CD8-positive, alpha-beta memory T cell (primary cell): ENCODE measurements around the gene PPP2R5C. TPM values are rescaled to one million over a fixed set of nuclear protein-coding genes. Genes with fewer than 3 reads are reported as not detected.
"Not testable (repeated sequence)": the region's sequence is repeated elsewhere in the genome, so short reads cannot be mapped to it uniquely, and the experiment has no call there.

ENCODE experiments used
- CTCF ChIA-PET: fragments of 350-600 bp; sonication (Branson Sonifier 250); formaldehyde crosslinking; loops from one replicate; lab custom pipeline; 2021; ENCODE audit warnings: antibody characterized with exemption; lab: Charles Lee
- POLR2A ChIA-PET: fragments of 350-600 bp; sonication (Branson Sonifier 250); formaldehyde crosslinking; loops from one replicate; lab custom pipeline; 2021; ENCODE audit warnings: antibody characterized with exemption; lab: Charles Lee
- DNase-seq, 5 donors: peaks; one replicate each; pipeline versions ENCODE4 v3.0.0 to v3.0.0-alpha.2; 2020 to 2022; ENCODE audit warnings: mixed read lengths in 1 of 5
- H3K27ac ChIP-seq: one replicate; pipeline ENCODE4 v1.7.0; 2013; ENCODE audit warnings: low read depth, mild to moderate bottlenecking, low read length, moderate library complexity
- H3K27me3 ChIP-seq: 2 replicates; pipeline ENCODE4 v1.7.0; 2013; ENCODE audit warnings: low read length, mild to moderate bottlenecking; ENCODE audit not compliant: insufficient read depth, poor library complexity, severe bottlenecking
- H3K36me3 ChIP-seq: 2 replicates; pipeline ENCODE4 v1.7.0; 2013; ENCODE audit warnings: mild to moderate bottlenecking, low read length, moderate library complexity; ENCODE audit not compliant: insufficient read depth
- H3K4me1 ChIP-seq: 2 replicates; pipeline ENCODE4 v1.7.0; 2013; ENCODE audit warnings: mild to moderate bottlenecking, low read length, moderate library complexity; ENCODE audit not compliant: insufficient read depth
- H3K4me3 ChIP-seq: 2 replicates; pipeline ENCODE4 v1.7.0; 2013; ENCODE audit warnings: mild to moderate bottlenecking, low read length
- H3K9me3 ChIP-seq: 2 replicates; pipeline ENCODE4 v1.7.0; 2013; ENCODE audit warnings: mild to moderate bottlenecking, low read length
- H3K27ac Mint-ChIP-seq, 8 donors: one replicate each; pipeline ENCODE4 v1.8.0; 2020 to 2021; ENCODE audit warnings: mixed read lengths in 8 of 8, mild to moderate bottlenecking in 6 of 8, inconsistent platforms in 3 of 8, moderate library complexity in 3 of 8
- H3K27me3 Mint-ChIP-seq, 2 donors: one replicate each; pipeline ENCODE4 v1.8.0; 2020 to 2021; ENCODE audit warnings: mixed read lengths in 2 of 2, mild to moderate bottlenecking in 1 of 2, moderate library complexity in 1 of 2
- H3K36me3 Mint-ChIP-seq, 3 donors: one replicate each; pipeline ENCODE4 v1.8.0; 2020 to 2021; ENCODE audit warnings: mixed read lengths in 3 of 3, inconsistent platforms in 1 of 3, mild to moderate bottlenecking in 1 of 3
- H3K4me1 Mint-ChIP-seq, 3 donors: one replicate each; pipeline ENCODE4 v1.8.0; 2020 to 2021; ENCODE audit warnings: mixed read lengths in 3 of 3, inconsistent platforms in 1 of 3, mild to moderate bottlenecking in 1 of 3
- H3K4me3 Mint-ChIP-seq, 7 donors: one replicate each; pipeline ENCODE4 v1.8.0; 2020 to 2021; ENCODE audit warnings: mixed read lengths in 7 of 7, mild to moderate bottlenecking in 6 of 7, moderate library complexity in 4 of 7, inconsistent platforms in 2 of 7
- H3K9me3 Mint-ChIP-seq, 5 donors: one replicate each; pipeline ENCODE4 v1.8.0; 2020 to 2022; ENCODE audit warnings: mixed read lengths in 5 of 5, mild to moderate bottlenecking in 3 of 5, moderate library complexity in 2 of 5, inconsistent platforms in 1 of 5
- polyA plus RNA-seq: library from polyadenylated mRNA; unstranded; fragments of 300-500 nt; fragmentation: Illumina TruSeq; gene quantifications from one replicate; pipeline ENCODE4 v1.2.3, GENCODE V29; 2021
- total RNA-seq, 2 experiments: library from RNA; stranded (reverse); gene quantifications; one replicate each; pipeline ENCODE4 v1.2.3, GENCODE V29; 2021

PPP2R5C gene
- total and polyA plus RNA-seq, 3 experiments from 2014 or later: 278 to 342 (median 307) TPM

GRCh38 chr14:101729382-101729781 is 32.1 kb upstream of the PPP2R5C start:
- no peak overlapping the region for H3K27ac ChIP-seq
- Mint-ChIP-seq H3K4me3 (peak overlapping the region in 1 of 7 donors; percentile 11), H3K4me1 (peaks cover 55 to 75% (median 71%) of the 10 kb centered on the region in 3 donors), H3K9me3 (no peaks in the 10 kb centered on the region), H3K27ac (peak overlapping the region in 7 of 8 donors; percentile 89 to 99 (median 94)), H3K27me3 (no peaks in the 10 kb centered on the region), H3K36me3 (no peaks in the 10 kb centered on the region)
- no peak overlapping the region for H3K4me3 ChIP-seq
- no peaks in the 10 kb centered on the region for H3K9me3 ChIP-seq
- H3K36me3 ChIP-seq: no peaks in the 10 kb centered on the region
- H3K27me3 ChIP-seq: no peaks in the 10 kb centered on the region
- ChIA-PET POLR2A (interaction anchor here (1.2 kb wide), 1 partner anchor 31 kb away, joined by 3 read pairs; no protein-coding TSS in a partner anchor), CTCF (interaction anchor here (2.8 kb wide), 1 partner anchor 8 kb away, joined by 14 read pairs; no protein-coding TSS in a partner anchor)
- DNase-seq: no peak
- peaks cover 32% of the 10 kb centered on the region for H3K4me1 ChIP-seq

- H3K27me3 ChIP-seq, DNase-seq, H3K9me3 ChIP-seq, H3K27ac ChIP-seq, H3K36me3 Mint-ChIP-seq, H3K9me3 Mint-ChIP-seq, H3K27me3 Mint-ChIP-seq, H3K36me3 ChIP-seq, H3K4me3 ChIP-seq: not testable (repeated sequence)
- Mint-ChIP-seq H3K4me3 (peak overlapping the region in 6 of 7 donors; percentile 15 to 83 (median 81)), H3K27ac (peak overlapping the region; percentile 89 to 99 (median 98)), H3K4me1 (peaks cover 55 to 74% (median 71%) of the 10 kb centered on the region in 3 donors)
- H3K4me1 ChIP-seq: peaks cover 32% of the 10 kb centered on the region
- POLR2A ChIA-PET: interaction anchor here (1.9 to 2.5 kb wide), 2 partner anchors 8 to 31 kb away, joined by 6 to 19 read pairs; partner anchors contain the start of gene PPP2R5C
- CTCF ChIA-PET: interaction anchor here (0.9 to 3.4 kb wide), 6 partner anchors 8 to 366 kb away, joined by 3 to 14 read pairs (median 6); no protein-coding TSS in a partner anchor
Measured at GRCh38 chr14:101730157-101730556, 31.4 kb upstream of the PPP2R5C start.

GRCh38 chr14:101730626-101731186 is 30.8 kb upstream of the PPP2R5C start:
- Mint-ChIP-seq H3K27ac (peak overlapping the region; percentile 89 to 99 (median 98)), H3K36me3 (no peaks in the 10 kb centered on the region), H3K9me3 (no peaks in the 10 kb centered on the region), H3K4me3 (peak overlapping the region; percentile 58 to 83 (median 81)), H3K27me3 (no peaks in the 10 kb centered on the region), H3K4me1 (peaks cover 53 to 73% (median 65%) of the 10 kb centered on the region in 3 donors)
- Histone ChIP-seq H3K4me1 (peaks cover 32% of the 10 kb centered on the region), H3K36me3 (no peaks in the 10 kb centered on the region), H3K27me3 (no peaks in the 10 kb centered on the region), H3K9me3 (no peaks in the 10 kb centered on the region), H3K27ac (peak overlapping the region; percentile 86), H3K4me3 (peak overlapping the region; percentile 23)
- ChIA-PET CTCF (interaction anchor here (0.9 to 3.4 kb wide), 6 partner anchors 9 to 366 kb away, joined by 3 to 14 read pairs (median 6); no protein-coding TSS in a partner anchor), POLR2A (interaction anchor here (0.6 to 2.5 kb wide), 5 partner anchors 9 to 218 kb away, joined by 3 to 19 read pairs (median 6); partner anchors contain the start of gene PPP2R5C)
- DNase-seq: no peak

GRCh38 chr14:101731187-101732080 is 30.1 kb upstream of the PPP2R5C start:
- H3K36me3 Mint-ChIP-seq: no peaks in the 10 kb centered on the region
- no peaks in the 10 kb centered on the region for H3K27me3 ChIP-seq
- H3K9me3 Mint-ChIP-seq: no peaks in the 10 kb centered on the region
- ChIA-PET CTCF (interaction anchor here (0.6 to 3.4 kb wide), 7 partner anchors 10 to 365 kb away, joined by 3 to 14 read pairs (median 4); no protein-coding TSS in a partner anchor), POLR2A (interaction anchor here (0.9 to 2.5 kb wide), 4 partner anchors 9 to 217 kb away, joined by 4 to 19 read pairs (median 6); partner anchors contain the start of gene PPP2R5C)
- peak overlapping the region; percentile 89 to 99 (median 98) for H3K27ac Mint-ChIP-seq
- peak overlapping the region; percentile 86 for H3K27ac ChIP-seq
- H3K36me3 ChIP-seq: no peaks in the 10 kb centered on the region
- H3K27me3 Mint-ChIP-seq: no peaks in the 10 kb centered on the region
- DNase-seq: peak; percentile 67 to 85 (median 75)
- H3K9me3 ChIP-seq: no peaks in the 10 kb centered on the region
- H3K4me3 Mint-ChIP-seq: peak overlapping the region; percentile 58 to 83 (median 81)
- H3K4me1 ChIP-seq: peaks cover 29% of the 10 kb centered on the region
- peaks cover 52 to 65% (median 58%) of the 10 kb centered on the region in 3 donors for H3K4me1 Mint-ChIP-seq
- peak overlapping the region; percentile 53 for H3K4me3 ChIP-seq

GRCh38 chr14:101732118-101732517 is 29.4 kb upstream of the PPP2R5C start:
- Mint-ChIP-seq H3K27me3 (no peaks in the 10 kb centered on the region), H3K27ac (peak overlapping the region; percentile 89 to 99 (median 98)), H3K4me3 (peak overlapping the region; percentile 29 to 83 (median 81)), H3K4me1 (peaks cover 45 to 59% (median 51%) of the 10 kb centered on the region in 3 donors), H3K36me3 (no peaks in the 10 kb centered on the region), H3K9me3 (no peaks in the 10 kb centered on the region)
- DNase-seq: no peak
- H3K4me3 ChIP-seq: peak overlapping the region; percentile 53
- no peaks in the 10 kb centered on the region for H3K9me3 ChIP-seq
- POLR2A ChIA-PET: interaction anchor here (1.8 to 2.5 kb wide), 3 partner anchors 10 to 29 kb away, joined by 6 to 19 read pairs (median 6); partner anchors contain the start of gene PPP2R5C
- CTCF ChIA-PET: interaction anchor here (0.6 to 3.4 kb wide), 4 partner anchors 10 to 79 kb away, joined by 3 to 14 read pairs (median 9); no protein-coding TSS in a partner anchor
- no peaks in the 10 kb centered on the region for H3K36me3 ChIP-seq
- H3K4me1 ChIP-seq: peaks cover 27% of the 10 kb centered on the region
- peak overlapping the region; percentile 86 for H3K27ac ChIP-seq
- H3K27me3 ChIP-seq: no peaks in the 10 kb centered on the region

- no peaks in the 10 kb centered on the region for H3K36me3 Mint-ChIP-seq
- CTCF ChIA-PET: interaction anchor here (3.4 kb wide), 1 partner anchor 26 kb away, joined by 14 read pairs; no protein-coding TSS in a partner anchor
- peaks cover 42 to 55% (median 51%) of the 10 kb centered on the region in 3 donors for H3K4me1 Mint-ChIP-seq
- no peak overlapping the region for H3K4me3 ChIP-seq
- H3K9me3 Mint-ChIP-seq: no peaks in the 10 kb centered on the region
- peak overlapping the region in 1 of 7 donors; percentile 13 for H3K4me3 Mint-ChIP-seq
- H3K27ac Mint-ChIP-seq: peak overlapping the region in 4 of 8 donors; percentile 17 to 77 (median 52)
- H3K27me3 ChIP-seq: no peaks in the 10 kb centered on the region
- H3K36me3 ChIP-seq: no peaks in the 10 kb centered on the region
- no peaks in the 10 kb centered on the region for H3K27me3 Mint-ChIP-seq
- no peak overlapping the region for H3K27ac ChIP-seq
- no peak for DNase-seq
- no peaks in the 10 kb centered on the region for H3K9me3 ChIP-seq
- POLR2A ChIA-PET: no interaction called here
- peaks cover 27% of the 10 kb centered on the region for H3K4me1 ChIP-seq
Measured at GRCh38 chr14:101733211-101733610, 28.3 kb upstream of the PPP2R5C start.

- Mint-ChIP-seq H3K27me3 (no peaks in the 10 kb centered on the region), H3K4me3 (peak overlapping the region in 1 of 7 donors; percentile 48), H3K36me3 (peaks cover 0 to under 1% (median 0%) of the 10 kb centered on the region in 3 donors), H3K9me3 (peaks cover 0 to 2% (median under 1%) of the 10 kb centered on the region in 5 donors), H3K27ac (peak overlapping the region in 3 of 8 donors; percentile 26 to 68 (median 64)), H3K4me1 (peaks cover 40 to 59% (median 50%) of the 10 kb centered on the region in 3 donors)
- ChIA-PET POLR2A (interaction anchor here (1.0 kb wide), 1 partner anchor 13 kb away, joined by 3 read pairs; no protein-coding TSS in a partner anchor), CTCF (interaction anchor here (0.8 to 1.9 kb wide), 2 partner anchors 27 to 45 kb away, joined by 3 to 10 read pairs; no protein-coding TSS in a partner anchor)
- Histone ChIP-seq H3K36me3 (no peaks in the 10 kb centered on the region), H3K4me3 (no peak overlapping the region), H3K9me3 (no peaks in the 10 kb centered on the region), H3K4me1 (peaks cover 27% of the 10 kb centered on the region), H3K27ac (no peak overlapping the region), H3K27me3 (no peaks in the 10 kb centered on the region)
- no peak for DNase-seq
Measured at GRCh38 chr14:101734246-101734847, 27.2 kb upstream of the PPP2R5C start.
